ENCODE data around the gene IMMP2L.

- TF ChIP-seq CTCF (optimal IDR thresholded peaks at IDR 0.05 in 1 of 3, IDR thresholded peaks at IDR 0.05 in 1 of 3, conservative IDR thresholded peaks at IDR 0.05 in 1 of 3; ENCODE audit: extremely low read depth in 1 of 3, insufficient read depth in 2 of 3, low read length in 3 of 3) = no peak
- TF ChIP-seq EZH2 (IDR thresholded peaks at IDR 0.05; ENCODE audit: low read length) = no peak
Measured at GRCh38 chr7:110698576-110698975, 863.7 kb downstream of the IMMP2L start.

Data from keratinocyte (primary cell).